Measurements from ENCODE around the gene KCNV2.

DNA sequence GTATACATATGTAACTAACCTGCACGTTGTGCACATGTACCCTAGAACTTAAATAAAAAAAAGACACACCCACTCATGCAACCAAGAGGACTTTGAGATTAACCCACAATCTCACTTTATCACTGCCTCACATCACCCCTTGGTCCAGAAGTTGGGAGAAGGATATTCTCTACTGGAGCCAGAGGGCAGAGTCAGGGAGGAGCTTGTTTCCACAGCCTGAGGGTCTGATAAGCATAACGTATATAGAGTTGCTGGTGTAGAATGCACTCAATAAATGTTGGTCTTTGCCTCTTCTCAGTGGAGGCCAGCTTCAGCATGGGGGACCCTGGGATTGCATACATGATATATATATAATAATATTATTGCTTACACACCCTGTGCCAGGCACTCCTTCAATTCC, 10.1 kb downstream of the KCNV2 start:
- TF ChIP-seq ZFP30 (CRISPR knock-in tag; IDR thresholded peaks at IDR 0.05) (no peak), ARNTL (CRISPR knock-in tag; IDR thresholded peaks at IDR 0.05; ENCODE audit: borderline replicate concordance, low read depth) (no peak), GLIS3 (CRISPR knock-in tag; IDR thresholded peaks at IDR 0.05) (no peak), ISL1 (CRISPR knock-in tag; IDR thresholded peaks at IDR 0.05) (no peak)
